ENCODE data around the gene MRPS15. TPM values are rescaled to one million over a fixed set of nuclear protein-coding genes. Genes with fewer than 3 reads are reported as not detected.
A peak's percentile ranks its signal among the peaks of the same experiment; 100 is the strongest.

Gene MRPS15
- total and polyA plus RNA-seq, 2 of the 13 experiments (the other 11 are each of a cell fraction or from before 2014, with no cell fraction given): 59.0 to 113 TPM

GRCh38 chr1:36486439-36487335 is 22.5 kb upstream of the MRPS15 start (continued):
- no peak for TF ChIP-seq ARNT (IDR thresholded peaks at IDR 0.05)
- no peak for TF ChIP-seq PLRG1 (conservative IDR thresholded peaks at IDR 0.05)
- peak; percentile 88 for TF ChIP-seq RERE (CRISPR knock-in tag; IDR thresholded peaks at IDR 0.05; ENCODE audit: low read depth)
- peak; percentile 93 for TF ChIP-seq ZNF331 (CRISPR knock-in tag; IDR thresholded peaks at IDR 0.05)
- TF ChIP-seq ISL2 (CRISPR knock-in tag; IDR thresholded peaks at IDR 0.05): peak; percentile 97
- TF ChIP-seq CTCF (CRISPR knock-in tag; IDR thresholded peaks at IDR 0.05): no peak
- TF ChIP-seq ZNF513 (CRISPR knock-in tag; conservative IDR thresholded peaks at IDR 0.05): 0 out of 2 replicates have a peak, but pooled peaks have one; percentile 49
- peak; percentile 81 for TF ChIP-seq SKIL (CRISPR knock-in tag; IDR thresholded peaks at IDR 0.05; ENCODE audit: borderline replicate concordance)
- no peak; the same call in 1 of the 2 replicates for TF ChIP-seq ZNF749 (CRISPR knock-in tag; IDR thresholded peaks at IDR 0.05; ENCODE audit: borderline replicate concordance)
- TF ChIP-seq HNRNPL (IDR thresholded peaks at IDR 0.05; ENCODE audit: low read depth, low read length): peak; percentile 78
- TF ChIP-seq JUND (CRISPR knock-in tag; IDR thresholded peaks at IDR 0.05): peak; percentile 59; the same call in 1 of the 2 replicates
- peak; percentile 70; the same call in 1 of the 2 replicates for TF ChIP-seq RCOR2 (CRISPR knock-in tag; IDR thresholded peaks at IDR 0.05)
- 0 out of 2 replicates have a peak, but pooled peaks have one; percentile 64 for TF ChIP-seq WIZ (CRISPR knock-in tag; IDR thresholded peaks at IDR 0.05)
- TF ChIP-seq HMG20B (CRISPR knock-in tag; conservative IDR thresholded peaks at IDR 0.05): peak; percentile 96
- peak; percentile 96 for TF ChIP-seq SOX5 (CRISPR knock-in tag; IDR thresholded peaks at IDR 0.05; ENCODE audit: borderline replicate concordance)
- TF ChIP-seq ZKSCAN8 (CRISPR knock-in tag; IDR thresholded peaks at IDR 0.05; ENCODE audit: borderline replicate concordance): peak; percentile 99

Measured in HepG2 (cell line).